Endometrial microvascular endothelial cells (primary cell): ENCODE results near the gene CSF2RB. TPM values are rescaled to one million over a fixed set of nuclear protein-coding genes. Genes with fewer than 3 reads are reported as not detected.

Experiments used
- in situ Hi-C: cut with HindIII; loops from 2 replicates; pipeline ENCODE4 v1.10.0; 2017; ENCODE audit warnings: low sequenced_read_pairs, low pct_unique_long_range_greater_than_20kb; ENCODE audit errors: inconsistent ontology term
- total RNA-seq: library from RNA; depleted of rRNA; stranded (reverse); fragments of >200 nt; gene quantifications from one replicate; pipeline ENCODE4 v1.2.3, GENCODE V29; 2015; ENCODE audit errors: inconsistent ontology term

Gene CSF2RB
- total RNA-seq, 1 donor from 2014 or later = 4.1 TPM

GRCh38 chr22:36885474-36885873 is 28.0 kb upstream of the CSF2RB start:
- in situ Hi-C loops = no loop called here

DNA sequence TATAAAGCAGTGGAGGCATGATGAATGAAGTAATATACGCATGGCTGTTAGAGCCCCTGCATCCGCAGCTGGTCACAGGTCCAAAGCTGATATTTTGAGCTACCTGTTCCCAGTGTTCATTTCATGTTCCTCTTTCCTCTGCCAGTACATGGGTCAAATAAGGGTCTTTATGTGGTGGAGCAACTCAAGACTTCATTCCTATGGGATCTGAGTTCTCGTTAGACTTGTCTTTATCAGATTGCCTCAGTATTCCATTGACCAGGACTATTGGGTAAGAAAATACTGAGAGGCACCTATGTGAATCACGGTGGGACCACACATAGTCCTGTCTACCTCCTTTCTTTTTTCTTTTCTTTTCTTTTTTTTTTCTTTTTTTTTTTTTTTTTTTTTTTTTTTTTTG is 27.4 kb upstream of the CSF2RB start:
- in situ Hi-C loops = no loop called here

GRCh38 chr22:36887162-36887561 is 26.3 kb upstream of the CSF2RB start:
- in situ Hi-C loops = no loop called here

- in situ Hi-C loops = no loop called here
These were observed 21.8 kb upstream of the CSF2RB start for GRCh38 chr22:36891646-36892045.

DNA sequence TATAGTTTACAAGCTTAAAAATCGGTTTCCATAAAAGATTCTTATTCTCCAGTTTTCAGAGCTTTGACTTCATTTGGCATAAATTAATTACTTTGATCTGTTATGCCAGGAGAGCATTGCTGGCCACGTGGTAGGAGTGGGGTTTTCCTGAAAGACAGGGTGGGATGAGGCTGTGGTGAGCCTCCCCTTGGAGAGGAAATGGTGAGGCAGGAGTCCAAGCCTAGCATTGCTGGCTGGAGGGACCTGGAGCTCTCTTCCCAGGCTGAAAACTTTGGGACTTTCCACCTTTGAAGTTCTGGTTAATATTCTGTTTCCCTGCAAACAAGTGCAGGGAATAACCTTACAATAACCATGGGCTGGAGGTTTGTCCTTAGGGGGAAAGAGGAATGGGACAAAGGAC is 21.1 kb upstream of the CSF2RB start:
- in situ Hi-C loops = no loop called here

- in situ Hi-C loops = no loop called here
These were observed 20.2 kb upstream of the CSF2RB start for GRCh38 chr22:36893262-36893661.

GRCh38 chr22:36894266-36894665 is 19.2 kb upstream of the CSF2RB start:
- in situ Hi-C loops = no loop called here

DNA sequence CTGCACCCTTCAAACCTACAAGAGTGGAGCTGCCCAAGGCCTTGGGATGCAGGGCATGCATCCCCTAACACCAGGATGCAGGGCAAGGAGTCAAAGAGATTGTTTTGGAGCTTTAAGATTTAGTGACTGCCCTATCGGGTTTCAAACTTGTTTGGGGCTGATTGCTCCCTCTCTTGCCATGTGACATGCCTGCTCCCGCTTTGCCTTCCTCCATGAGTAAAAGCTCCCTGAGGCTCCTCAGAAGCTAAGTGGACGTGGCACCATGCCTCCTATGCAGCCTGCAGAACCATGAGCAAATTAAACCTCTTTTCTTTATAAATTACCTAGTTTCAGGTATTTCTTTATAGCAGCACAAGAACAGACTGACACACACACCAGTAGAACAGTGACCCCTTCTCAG is 15.8 kb upstream of the CSF2RB start:
- in situ Hi-C loops = no loop called here

- in situ Hi-C loops = no loop called here
These were observed 14.7 kb upstream of the CSF2RB start for GRCh38 chr22:36898690-36899089.

DNA sequence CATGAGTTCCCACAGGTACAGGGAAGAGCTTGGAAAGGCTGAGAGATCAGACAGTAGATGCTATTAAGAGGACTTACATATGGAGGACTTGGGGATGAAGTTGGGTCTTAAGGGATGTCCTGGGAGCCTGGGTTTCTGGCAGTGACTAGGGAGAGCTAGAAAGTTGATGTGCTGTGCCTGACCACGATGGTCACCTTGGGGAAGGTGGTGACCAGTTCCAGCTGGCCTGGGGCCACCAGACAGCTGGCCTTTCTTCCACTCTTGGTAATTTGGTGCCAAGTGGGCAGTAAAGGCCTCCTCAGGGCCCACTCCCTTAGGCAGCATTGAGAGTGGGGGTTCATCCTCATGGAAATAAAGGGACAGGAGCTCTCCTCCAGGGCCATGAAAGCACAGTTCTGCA is 13.9 kb upstream of the CSF2RB start:
- in situ Hi-C loops = no loop called here

GRCh38 chr22:36900225-36900624 is 13.2 kb upstream of the CSF2RB start:
- in situ Hi-C loops = no loop called here

GRCh38 chr22:36900880-36901279 is 12.5 kb upstream of the CSF2RB start:
- in situ Hi-C loops = no loop called here

- in situ Hi-C loops = no loop called here
These were observed 11.9 kb upstream of the CSF2RB start for GRCh38 chr22:36901411-36902142.

DNA sequence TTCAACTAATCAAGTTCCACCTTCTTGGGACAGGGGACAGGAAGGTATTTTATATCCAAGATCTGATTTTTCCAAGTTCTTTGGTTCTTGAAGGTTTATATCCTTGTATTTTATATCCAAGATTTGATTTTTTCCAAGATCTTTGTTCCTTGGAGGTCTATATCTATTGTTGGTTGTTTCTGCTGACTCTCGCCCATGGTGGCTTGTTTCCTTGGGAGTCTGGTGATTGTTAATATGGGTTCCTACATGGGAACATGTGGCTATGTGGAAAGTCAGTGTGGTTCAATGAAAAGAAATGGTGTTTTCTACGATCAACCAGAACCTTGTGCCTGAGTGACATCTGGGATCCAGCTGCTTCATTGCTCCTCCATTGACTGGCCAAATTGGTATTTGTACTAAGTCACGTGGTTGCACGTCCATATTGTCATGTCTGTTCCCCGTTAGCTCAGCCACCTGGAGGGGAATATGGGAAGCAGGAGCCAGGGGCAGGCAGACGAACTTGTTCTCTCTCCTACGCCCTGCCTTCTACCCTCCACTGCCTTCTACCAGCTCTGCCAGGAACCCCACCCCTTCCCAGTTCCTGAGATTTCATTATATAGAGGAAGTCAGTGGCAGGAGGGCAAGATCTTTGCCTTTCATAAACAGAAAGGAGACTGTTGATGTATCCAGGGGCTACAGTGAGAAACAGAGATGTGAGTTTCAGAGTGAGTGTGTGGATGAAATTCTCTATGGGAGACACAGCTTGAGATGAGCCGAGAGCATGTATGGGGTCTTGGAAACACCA is 11.1 kb upstream of the CSF2RB start:
- in situ Hi-C loops = no loop called here

DNA sequence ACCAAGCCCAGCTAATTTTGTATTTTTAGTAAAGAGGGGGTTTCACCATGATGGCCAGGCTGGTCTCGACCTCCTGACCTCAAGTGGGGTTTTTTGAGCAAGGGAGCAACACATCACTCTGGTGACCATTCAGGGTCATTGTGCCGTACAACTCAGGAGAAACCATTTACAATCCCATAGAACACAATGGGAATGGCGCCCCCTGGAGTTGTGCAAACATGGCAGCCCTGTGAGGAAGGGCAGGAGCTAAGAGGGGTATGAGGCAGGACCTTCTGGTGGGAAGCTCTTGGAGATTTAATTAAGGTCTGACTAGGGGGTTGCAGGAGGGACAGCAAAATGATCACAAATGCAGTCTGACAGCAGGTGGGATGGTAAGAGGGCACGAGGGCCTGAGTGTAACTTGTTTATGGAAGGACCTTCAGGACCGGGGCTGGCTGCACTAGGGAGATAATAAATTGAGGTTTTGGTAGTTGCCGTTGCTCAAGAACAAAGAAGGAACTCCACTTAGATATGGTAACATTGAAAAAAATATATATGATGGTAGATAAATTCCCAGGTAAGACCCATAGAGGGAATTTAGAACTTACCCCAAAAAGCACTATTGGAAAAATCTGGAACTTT is 9.1 kb upstream of the CSF2RB start:
- in situ Hi-C loops = no loop called here

DNA sequence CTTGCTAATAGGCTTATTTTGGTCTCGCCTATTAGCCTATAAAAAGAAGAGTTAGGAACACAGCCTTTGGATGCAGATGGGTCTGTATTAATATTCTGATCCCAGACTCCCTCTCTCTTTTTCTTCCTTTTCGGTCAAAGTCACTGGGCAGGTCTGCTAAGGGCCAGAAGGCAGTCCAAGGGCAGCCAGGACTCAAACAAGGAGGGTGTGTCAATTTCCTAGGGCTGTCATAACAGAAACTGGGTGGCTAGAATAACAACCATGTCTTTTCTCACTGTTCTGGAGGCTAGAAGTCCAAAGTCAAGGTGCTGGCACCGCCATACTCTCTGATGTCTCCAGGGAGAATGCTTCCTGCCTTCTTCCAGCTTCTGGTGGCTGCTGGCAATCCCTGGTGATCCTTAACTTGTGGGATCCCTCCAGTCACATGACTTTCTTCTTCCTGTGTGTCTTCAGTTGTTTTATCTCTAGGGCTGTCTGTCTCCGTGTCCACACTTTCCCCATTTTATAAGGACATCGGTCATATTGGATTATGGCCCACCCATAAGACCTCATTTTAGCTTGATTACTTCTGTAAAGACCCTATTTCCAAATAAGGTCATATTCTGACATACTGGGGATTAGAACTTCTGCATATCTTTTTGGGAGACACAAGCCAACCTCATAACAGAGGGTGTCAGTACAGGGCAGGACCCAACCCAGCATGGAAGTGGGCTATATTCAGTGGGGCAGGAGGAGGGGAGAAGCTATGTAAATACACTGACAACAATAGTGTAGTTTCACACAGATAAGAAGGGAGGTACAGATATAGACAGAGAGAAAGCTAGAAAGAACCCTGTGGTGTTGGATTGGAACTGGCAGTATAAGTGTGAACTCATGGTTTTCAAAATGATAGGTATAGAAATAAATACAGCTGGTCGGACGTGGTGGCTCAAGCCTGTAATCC is 5.9 kb upstream of the CSF2RB start:
- in situ Hi-C loops = no loop called here

DNA sequence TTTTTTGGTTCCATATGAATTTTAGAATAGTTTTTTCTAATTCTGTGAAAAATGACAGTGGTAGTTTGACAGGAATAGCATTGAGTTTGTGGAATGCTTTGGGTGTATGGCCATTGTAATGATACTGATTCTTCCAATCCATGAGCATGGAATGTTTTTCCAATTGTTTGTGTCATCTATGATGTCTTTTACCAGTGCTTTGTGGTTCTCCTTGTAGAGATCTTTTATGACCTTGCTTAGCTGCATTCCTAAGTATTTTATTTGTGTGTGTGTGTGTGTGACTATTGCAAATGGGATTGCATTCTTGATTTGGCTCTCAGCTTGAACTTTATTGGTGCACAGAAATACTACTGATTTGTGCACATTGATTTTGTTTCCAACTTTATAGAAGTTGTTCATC is 3.0 kb upstream of the CSF2RB start:
- in situ Hi-C loops = no loop called here

GRCh38 chr22:36911887-36912661 is 1.4 kb upstream of the CSF2RB start:
- in situ Hi-C loops = no loop called here
